CD14-positive monocyte (primary cell): ENCODE data around the gene OLFM2. TPM values are rescaled to one million over a fixed set of nuclear protein-coding genes. Genes with fewer than 3 reads are reported as not detected.

Source experiments
- DNase-seq, 3 donors: peaks; one replicate each; pipeline ENCODE4 v3.0.0-alpha.2; 2011 to 2022
- H2AFZ ChIP-seq: 2 replicates; pipeline ENCODE4 v1.6.0; 2012; ENCODE audit warnings: mild to moderate bottlenecking, low read depth, low read length, inconsistent platforms; ENCODE audit not compliant: insufficient read depth, poor library complexity, severe bottlenecking
- H3K27ac ChIP-seq, 2 donors: 1 replicate in 1 of 2; 2 replicates in 1 of 2; pipeline ENCODE4 v1.5.1; 2012 to 2013; ENCODE audit warnings: low read length in 2 of 2, control low read depth in 1 of 2, inconsistent platforms in 1 of 2, low read depth in 1 of 2, mild to moderate bottlenecking in 1 of 2
- H3K27me3 ChIP-seq, 2 donors: one replicate each; pipeline versions ENCODE4 v1.6.0 to v1.6.1; 2011 to 2013; ENCODE audit warnings: low read length in 2 of 2; ENCODE audit not compliant: control insufficient read depth in 2 of 2, insufficient read depth in 2 of 2
- H3K36me3 ChIP-seq, 2 donors: replicated peaks in 1 of 2; 1 replicate in 1 of 2; 2 replicates in 1 of 2; pipeline versions ENCODE4 v1.5.1 to v1.6.1; 2012 to 2013; ENCODE audit warnings: low read length in 2 of 2, control low read depth in 1 of 2, inconsistent platforms in 1 of 2, mild to moderate bottlenecking in 1 of 2; ENCODE audit not compliant: insufficient read depth in 2 of 2, control insufficient read depth in 1 of 2
- H3K4me1 ChIP-seq, 2 donors: 1 replicate in 1 of 2; 2 replicates in 1 of 2; pipeline versions ENCODE4 v1.5.1 to v1.6.1; 2012 to 2013; ENCODE audit warnings: low read length in 2 of 2, control low read depth in 1 of 2, inconsistent platforms in 1 of 2, mild to moderate bottlenecking in 1 of 2, moderate library complexity in 1 of 2; ENCODE audit not compliant: insufficient read depth in 2 of 2, control insufficient read depth in 1 of 2
- H3K4me2 ChIP-seq: replicated peaks from 2 replicates; pipeline ENCODE3; 2012; ENCODE audit warnings: low read length, moderate library complexity, mild to moderate bottlenecking; ENCODE audit not compliant: poor library complexity, severe bottlenecking; ENCODE audit errors: extremely low read depth
- H3K4me3 ChIP-seq, 3 experiments: fragments of 200-600 bp in 1 of 3; sonication (generic) in 1 of 3; replicated peaks in 1 of 3; 1 replicate in 2 of 3; 2 replicates in 1 of 3; pipeline ENCODE4 v1.5.1; 2011 to 2013; ENCODE audit warnings: low read length in 3 of 3, mild to moderate bottlenecking in 3 of 3, control low read depth in 2 of 3, low read depth in 2 of 3, inconsistent platforms in 1 of 3, moderate library complexity in 1 of 3
- H3K79me2 ChIP-seq: 2 replicates; pipeline ENCODE4 v1.6.0; 2012; ENCODE audit warnings: mild to moderate bottlenecking, control low read depth, inconsistent platforms, low read length, moderate library complexity; ENCODE audit not compliant: insufficient read depth
- H3K9ac ChIP-seq: 2 replicates; pipeline ENCODE4 v1.6.0; 2017; ENCODE audit warnings: low read length, mild to moderate bottlenecking; ENCODE audit not compliant: insufficient read depth, poor library complexity, severe bottlenecking
- H3K9me3 ChIP-seq, 2 donors: replicated peaks in 1 of 2; 1 replicate in 1 of 2; 2 replicates in 1 of 2; pipeline versions ENCODE4 v1.5.1 to v1.6.1; 2012 to 2013; ENCODE audit warnings: low read length in 2 of 2, control low read depth in 1 of 2; ENCODE audit not compliant: control insufficient read depth in 1 of 2, insufficient read depth in 1 of 2
- H4K20me1 ChIP-seq: 2 replicates; pipeline ENCODE4 v1.6.0; 2012; ENCODE audit warnings: mild to moderate bottlenecking, low read length, control low read depth, moderate library complexity; ENCODE audit not compliant: insufficient read depth
- H3K27ac Mint-ChIP-seq, 7 donors: one replicate each; pipeline ENCODE4 v1.8.0; 2020; ENCODE audit warnings: mild to moderate bottlenecking in 7 of 7, mixed read lengths in 7 of 7, moderate library complexity in 6 of 7, inconsistent platforms in 2 of 7
- H3K27me3 Mint-ChIP-seq, 3 donors: one replicate each; pipeline ENCODE4 v1.8.0; 2021 to 2022; ENCODE audit warnings: low read depth in 3 of 3, mild to moderate bottlenecking in 3 of 3, mixed read lengths in 3 of 3, moderate library complexity in 3 of 3, inconsistent platforms in 1 of 3
- H3K36me3 Mint-ChIP-seq, 2 donors: one replicate each; pipeline ENCODE4 v1.8.0; 2020; ENCODE audit warnings: mixed read lengths in 2 of 2, inconsistent platforms in 1 of 2, mild to moderate bottlenecking in 1 of 2
- H3K4me1 Mint-ChIP-seq: one replicate; pipeline ENCODE4 v1.8.0; 2020; ENCODE audit warnings: mild to moderate bottlenecking, mixed read lengths
- H3K4me3 Mint-ChIP-seq, 2 donors: one replicate each; pipeline ENCODE4 v1.8.0; 2020; ENCODE audit warnings: mild to moderate bottlenecking in 2 of 2, mixed read lengths in 2 of 2, moderate library complexity in 1 of 2
- H3K9me3 Mint-ChIP-seq, 7 donors: one replicate each; pipeline ENCODE4 v1.8.0; 2020 to 2022; ENCODE audit warnings: mixed read lengths in 7 of 7, mild to moderate bottlenecking in 6 of 7, moderate library complexity in 6 of 7, inconsistent platforms in 2 of 7
- CTCF ChIP-seq: fragments of 200-600 bp; IDR thresholded peaks from one replicate; pipeline ENCODE4 v1.8.0; 2022; ENCODE audit warnings: antibody characterized with exemption, mild to moderate bottlenecking
- WGBS: methylation state at CpG from one replicate; pipeline ENCODE4 v1.1.5; 2013; ENCODE audit warnings: missing lambda C conversion rate; ENCODE audit not compliant: insufficient coverage; 5-methylcytosine and 5-hydroxymethylcytosine counted together
- intact Hi-C, 2 donors: fragments of 100-400 bp; cut with micrococcal nuclease; formaldehyde crosslinking; loops; one replicate each; pipeline versions ENCODE4 v1.15.0 to v1.15.1; 2023
- polyA plus RNA-seq, 3 donors: library from polyadenylated mRNA; depleted of rRNA in 1 of 3; unstranded in 2 of 3; stranded (reverse) in 1 of 3; fragments of 300-500 nt in 2 of 3; fragments of >200 nt in 1 of 3; fragmentation: Illumina TruSeq in 2 of 3; gene quantifications; 1 replicate in 2 of 3; 2 replicates in 1 of 3; pipeline ENCODE4 v1.2.3, GENCODE V29; 2012 to 2021

Gene OLFM2
- polyA plus RNA-seq, 3 donors = not detected

- H4K20me1 ChIP-seq = peaks cover 2% of the 10 kb centered on the region
- no peak for TF ChIP-seq CTCF
- Mint-ChIP-seq H3K4me1 (no peaks in the 10 kb centered on the region), H3K27me3 (no peaks in the 10 kb centered on the region), H3K4me3 (no peak overlapping the region), H3K9me3 (peaks cover 0 to 5% (median 3%) of the 10 kb centered on the region in 7 donors), H3K36me3 (peaks cover 49 to 69% of the 10 kb centered on the region in 2 donors), H3K27ac (no peak overlapping the region)
- no peaks in the 10 kb centered on the region for H3K4me1 ChIP-seq
- H2AFZ ChIP-seq = no peak overlapping the region
- H3K9ac ChIP-seq = no peak overlapping the region
- 89% methylated on average over 5 of the region's 7 CpGs for WGBS
- H3K27ac ChIP-seq = no peak overlapping the region
- no peak overlapping the region for H3K4me3 ChIP-seq
- no peaks in the 10 kb centered on the region for H3K9me3 ChIP-seq
- DNase-seq = no peak
- peaks cover 39 to 59% of the 10 kb centered on the region in 2 donors for H3K36me3 ChIP-seq
- peaks cover 8% of the 10 kb centered on the region for H3K79me2 ChIP-seq
- intact Hi-C loops = no loop called here
- no peak overlapping the region for H3K4me2 ChIP-seq
- H3K27me3 ChIP-seq = no peaks in the 10 kb centered on the region
These were observed 86.5 kb downstream of the OLFM2 start for GRCh38 chr19:9849791-9850190.

GRCh38 chr19:9848762-9849161 lies 87.6 kb downstream of the OLFM2 start:
- Histone ChIP-seq H3K9me3 (peaks cover 4 to 5% of the 10 kb centered on the region in 2 donors), H4K20me1 (peaks cover 7% of the 10 kb centered on the region), H3K36me3 (peaks cover 50 to 69% of the 10 kb centered on the region in 2 donors), H3K4me1 (no peaks in the 10 kb centered on the region), H3K4me3 (no peak overlapping the region), H3K9ac (no peak overlapping the region), H3K27me3 (no peaks in the 10 kb centered on the region), H3K4me2 (no peak overlapping the region), H2AFZ (no peak overlapping the region), H3K79me2 (peaks cover 8% of the 10 kb centered on the region), H3K27ac (no peak overlapping the region)
- Mint-ChIP-seq H3K4me1 (no peaks in the 10 kb centered on the region), H3K9me3 (peaks cover under 1 to 5% (median 4%) of the 10 kb centered on the region in 7 donors), H3K36me3 (peaks cover 59 to 75% of the 10 kb centered on the region in 2 donors), H3K27me3 (no peaks in the 10 kb centered on the region), H3K27ac (peak overlapping the region in 1 of 7 donors; percentile 8), H3K4me3 (no peak overlapping the region)
- intact Hi-C loops = no loop called here
- TF ChIP-seq CTCF = no peak
- WGBS = 94% methylated on average over 23 of the region's 23 CpGs
- DNase-seq = no peak
